Progenitor cell of endocrine pancreas (in vitro differentiated cells): ENCODE results near the gene GALNT16. TPM values are rescaled to one million over a fixed set of nuclear protein-coding genes. Genes with fewer than 3 reads are reported as not detected.
A peak's percentile ranks its signal among the peaks of the same experiment; 100 is the strongest.
"Not testable (repeated sequence)": the region's sequence is repeated elsewhere in the genome, so short reads cannot be mapped to it uniquely, and the experiment has no call there.

ENCODE experiments used
- DNase-seq: peaks from one replicate; pipeline ENCODE4 v3.0.0; 2021; ENCODE audit warnings: low spot score; ENCODE audit not compliant: unreplicated experiment
- H3K27ac Mint-ChIP-seq: 2 replicates; pipeline ENCODE4 v1.8.0; 2021; ENCODE audit warnings: mild to moderate bottlenecking, moderate library complexity, mixed read lengths
- H3K27me3 Mint-ChIP-seq: 2 replicates; pipeline ENCODE4 v1.8.0; 2021; ENCODE audit warnings: mixed read lengths
- H3K36me3 Mint-ChIP-seq: 2 replicates; pipeline ENCODE4 v1.8.0; 2022; ENCODE audit warnings: mixed read lengths; ENCODE audit not compliant: insufficient read depth
- H3K4me1 Mint-ChIP-seq: 2 replicates; pipeline ENCODE4 v1.8.0; 2021; ENCODE audit warnings: low read depth, mixed read lengths
- H3K4me3 Mint-ChIP-seq: 2 replicates; pipeline ENCODE4 v1.8.0; 2021; ENCODE audit warnings: low read depth, mild to moderate bottlenecking, moderate library complexity, mixed read lengths
- H3K9me3 Mint-ChIP-seq: 2 replicates; pipeline ENCODE4 v1.8.0; 2021; ENCODE audit warnings: low read depth, mixed read lengths
- CTCF ChIP-seq: fragments of 200-600 bp; sonication (generic); IDR thresholded peaks from one replicate; pipeline ENCODE4 v1.5.0; 2021; ENCODE audit warnings: antibody characterized with exemption, mild to moderate bottlenecking; ENCODE audit not compliant: unreplicated experiment
- long read RNA-seq: library from polyadenylated mRNA; unstranded; transcript quantifications from one replicate; pipeline ENCODE4 v2.0.0, GENCODE V29; 2020
- total RNA-seq: library from RNA; stranded (reverse); gene quantifications from 2 replicates; pipeline ENCODE4 v1.2.1, GENCODE V29; 2021

The GALNT16 gene
- 9.5 and 12.7 TPM in 2 replicates for total RNA-seq
- long read RNA-seq, full-length matches to known transcripts: 10 of 19 reads
- long read RNA-seq, partial matches to known transcripts: 2 of 19 reads
- long read RNA-seq, other reads (novel, unspliced or antisense): 7 of 19 reads

GRCh38 chr14:69259527-69260189 is at the start of gene GALNT16:
Gene GALNT16, plus strand, starts transcription at chr14:69260158. Its CDS starts 133 bp downstream, at chr14:69260291.
- Mint-ChIP-seq H3K4me1 (peaks cover 15% of the 10 kb centered on the region), H3K36me3 (no peaks in the 10 kb centered on the region), H3K27ac (peak within 1 kb of the TSS; percentile 71), H3K4me3 (peak within 1 kb of the TSS; percentile 79), H3K27me3 (peaks cover 47% of the 10 kb centered on the region), H3K9me3 (no peaks in the 10 kb centered on the region)
- TF ChIP-seq CTCF: peak; percentile 63
- peak; percentile 71 for DNase-seq

- no peak overlapping the region for H3K4me3 Mint-ChIP-seq
- peaks cover 43% of the 10 kb centered on the region for H3K36me3 Mint-ChIP-seq
- H3K4me1 Mint-ChIP-seq: peaks cover 13% of the 10 kb centered on the region
- TF ChIP-seq CTCF: no peak
- H3K27ac Mint-ChIP-seq: peak overlapping the region; percentile 35
- no peak for DNase-seq
- H3K9me3 Mint-ChIP-seq: peaks cover 4% of the 10 kb centered on the region
- no peaks in the 10 kb centered on the region for H3K27me3 Mint-ChIP-seq
Observed at GRCh38 chr14:69214393-69214792, 45.6 kb upstream of the GALNT16 start.

GRCh38 chr14:69217663-69218062 is 42.3 kb upstream of the GALNT16 start:
- Mint-ChIP-seq H3K4me1 (peaks cover 13% of the 10 kb centered on the region), H3K36me3 (peaks cover 39% of the 10 kb centered on the region)
- not testable (repeated sequence) for H3K4me3 Mint-ChIP-seq, H3K9me3 Mint-ChIP-seq, H3K27ac Mint-ChIP-seq, H3K27me3 Mint-ChIP-seq, DNase-seq

GRCh38 chr14:69224946-69225345 is 35.0 kb upstream of the GALNT16 start:
- Mint-ChIP-seq H3K4me3 (no peak overlapping the region), H3K27me3 (no peaks in the 10 kb centered on the region), H3K27ac (no peak overlapping the region), H3K9me3 (no peaks in the 10 kb centered on the region), H3K4me1 (no peaks in the 10 kb centered on the region), H3K36me3 (peaks cover 9% of the 10 kb centered on the region)
- TF ChIP-seq CTCF: no peak
- DNase-seq: no peak

GRCh38 chr14:69226178-69226577 is 33.8 kb upstream of the GALNT16 start:
- Mint-ChIP-seq H3K27ac (no peak overlapping the region), H3K4me3 (no peak overlapping the region), H3K9me3 (no peaks in the 10 kb centered on the region), H3K36me3 (peaks cover 14% of the 10 kb centered on the region), H3K4me1 (no peaks in the 10 kb centered on the region), H3K27me3 (no peaks in the 10 kb centered on the region)
- no peak for TF ChIP-seq CTCF
- DNase-seq: no peak

- Mint-ChIP-seq H3K4me3 (no peak overlapping the region), H3K9me3 (no peaks in the 10 kb centered on the region), H3K27ac (no peak overlapping the region), H3K4me1 (no peaks in the 10 kb centered on the region), H3K27me3 (no peaks in the 10 kb centered on the region), H3K36me3 (peaks cover 16% of the 10 kb centered on the region)
- no peak for TF ChIP-seq CTCF
- no peak for DNase-seq
Observed at GRCh38 chr14:69226736-69227135, 33.2 kb upstream of the GALNT16 start.
